ENCODE measurements around the gene OR10J5.

OR10J5 gene, protein sequence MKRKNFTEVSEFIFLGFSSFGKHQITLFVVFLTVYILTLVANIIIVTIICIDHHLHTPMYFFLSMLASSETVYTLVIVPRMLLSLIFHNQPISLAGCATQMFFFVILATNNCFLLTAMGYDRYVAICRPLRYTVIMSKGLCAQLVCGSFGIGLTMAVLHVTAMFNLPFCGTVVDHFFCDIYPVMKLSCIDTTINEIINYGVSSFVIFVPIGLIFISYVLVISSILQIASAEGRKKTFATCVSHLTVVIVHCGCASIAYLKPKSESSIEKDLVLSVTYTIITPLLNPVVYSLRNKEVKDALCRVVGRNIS

DNA sequence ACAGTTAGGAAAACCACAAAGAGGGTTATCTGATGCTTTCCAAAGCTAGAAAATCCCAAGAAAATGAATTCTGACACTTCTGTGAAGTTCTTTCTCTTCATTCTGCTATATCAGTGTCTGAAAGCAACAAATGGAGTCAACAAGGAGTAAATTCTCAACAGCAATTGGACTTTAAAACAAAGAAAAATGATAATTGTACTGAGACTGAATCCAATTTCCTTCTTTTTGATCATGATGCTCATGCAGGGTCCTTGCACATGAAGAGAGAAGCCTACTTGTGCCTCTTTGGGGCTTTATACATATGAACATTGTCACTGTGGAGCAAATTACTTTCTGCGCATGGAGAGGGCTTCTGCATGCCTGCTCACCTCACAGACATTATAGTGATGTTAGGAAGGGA lies at the start of gene OR10J5:
Gene OR10J5, minus strand, starts transcription at position 101 of the 400 bp plus-strand sequence. Its CDS starts 0 bp downstream, at position 101.
- TF ChIP-seq, protein P1, sequence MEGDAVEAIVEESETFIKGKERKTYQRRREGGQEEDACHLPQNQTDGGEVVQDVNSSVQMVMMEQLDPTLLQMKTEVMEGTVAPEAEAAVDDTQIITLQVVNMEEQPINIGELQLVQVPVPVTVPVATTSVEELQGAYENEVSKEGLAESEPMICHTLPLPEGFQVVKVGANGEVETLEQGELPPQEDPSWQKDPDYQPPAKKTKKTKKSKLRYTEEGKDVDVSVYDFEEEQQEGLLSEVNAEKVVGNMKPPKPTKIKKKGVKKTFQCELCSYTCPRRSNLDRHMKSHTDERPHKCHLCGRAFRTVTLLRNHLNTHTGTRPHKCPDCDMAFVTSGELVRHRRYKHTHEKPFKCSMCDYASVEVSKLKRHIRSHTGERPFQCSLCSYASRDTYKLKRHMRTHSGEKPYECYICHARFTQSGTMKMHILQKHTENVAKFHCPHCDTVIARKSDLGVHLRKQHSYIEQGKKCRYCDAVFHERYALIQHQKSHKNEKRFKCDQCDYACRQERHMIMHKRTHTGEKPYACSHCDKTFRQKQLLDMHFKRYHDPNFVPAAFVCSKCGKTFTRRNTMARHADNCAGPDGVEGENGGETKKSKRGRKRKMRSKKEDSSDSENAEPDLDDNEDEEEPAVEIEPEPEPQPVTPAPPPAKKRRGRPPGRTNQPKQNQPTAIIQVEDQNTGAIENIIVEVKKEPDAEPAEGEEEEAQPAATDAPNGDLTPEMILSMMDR (IDR thresholded peaks at IDR 0.05; ENCODE audit: low read depth, low read length, missing control alignments), result no peak
- H3K4me3 ChIP-seq (ENCODE audit: low read depth, low read length), result no peak within 1 kb of the TSS
- DNase-seq (ENCODE audit: low read depth), result no peak
- in situ Hi-C loops (cut with HindIII; ENCODE audit: low sequenced_read_pairs), result no loop called here

DNA sequence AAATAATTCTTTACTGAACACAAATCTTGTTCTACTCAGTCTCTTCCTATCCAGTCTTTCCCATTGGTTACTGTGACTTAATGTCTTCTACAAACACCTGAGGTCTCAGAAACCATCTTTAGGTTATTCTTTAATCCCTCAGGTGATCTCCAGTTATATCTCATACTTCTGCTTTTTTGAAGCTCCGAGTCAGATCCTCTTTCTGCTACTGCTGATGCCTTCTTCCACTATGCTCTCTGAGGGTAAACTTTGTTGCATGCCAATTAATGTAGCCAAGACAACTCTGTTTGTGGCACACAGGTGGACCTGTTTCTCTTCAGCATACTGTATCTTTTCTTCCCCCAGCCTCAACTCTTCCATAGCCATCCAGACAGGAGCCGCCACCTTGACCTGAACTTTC lies 48.7 kb upstream of the OR10J5 start:
- H3K4me3 ChIP-seq (ENCODE audit: low read depth, low read length), result no peak overlapping the region
- DNase-seq (ENCODE audit: low read depth), result no peak
- TF ChIP-seq, protein P1 (IDR thresholded peaks at IDR 0.05; ENCODE audit: low read depth, low read length, missing control alignments), result no peak
- in situ Hi-C loops (cut with HindIII; ENCODE audit: low sequenced_read_pairs), result no loop called here

DNA sequence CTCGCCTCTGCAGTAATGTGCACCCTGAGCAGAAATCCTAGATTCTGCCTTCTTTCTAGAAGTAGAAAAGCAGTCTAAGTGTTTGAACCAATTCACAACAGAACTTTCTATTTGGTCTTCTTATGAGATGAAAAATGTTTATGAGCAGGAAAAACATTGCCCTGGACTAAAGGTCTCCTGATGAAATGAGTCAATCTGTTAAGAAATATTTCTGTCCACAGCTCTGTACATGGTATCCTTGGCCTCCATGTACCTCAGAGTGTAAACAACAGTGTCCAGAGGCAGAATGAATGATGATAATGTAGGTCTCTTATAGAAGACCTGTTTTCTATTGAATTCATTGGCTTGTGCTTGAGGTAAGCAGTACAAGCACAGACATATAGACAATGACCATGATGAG lies 45.6 kb upstream of the OR10J5 start:
- H3K4me3 ChIP-seq (ENCODE audit: low read depth, low read length), result no peak overlapping the region
- DNase-seq (ENCODE audit: low read depth), result no peak
- in situ Hi-C loops (cut with HindIII; ENCODE audit: low sequenced_read_pairs), result no loop called here
- TF ChIP-seq, protein P1 (IDR thresholded peaks at IDR 0.05; ENCODE audit: low read depth, low read length, missing control alignments), result no peak

DNA sequence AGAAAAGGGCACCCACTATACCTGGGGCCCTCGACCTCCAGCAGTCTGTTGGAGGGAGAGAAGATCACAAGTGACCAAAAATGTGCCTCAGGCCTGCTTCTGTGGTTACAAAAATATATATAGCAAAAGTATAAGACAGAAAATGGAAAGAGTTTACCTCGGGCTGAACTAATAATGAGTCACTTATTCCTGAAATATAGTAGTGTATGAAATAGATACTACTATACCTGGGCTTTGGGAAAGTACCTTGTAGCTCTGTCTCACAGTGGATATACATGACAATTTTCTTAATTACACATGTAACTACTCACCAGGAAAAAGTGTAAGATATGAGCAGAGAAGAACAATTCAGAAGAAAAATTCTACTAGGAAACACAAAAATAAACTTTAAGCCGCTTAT lies 44.5 kb upstream of the OR10J5 start:
- no peak for DNase-seq (ENCODE audit: low read depth)
- H3K4me3 ChIP-seq (ENCODE audit: low read depth, low read length), result no peak overlapping the region
- in situ Hi-C loops (cut with HindIII; ENCODE audit: low sequenced_read_pairs), result no loop called here
- TF ChIP-seq, protein P1 (IDR thresholded peaks at IDR 0.05; ENCODE audit: low read depth, low read length, missing control alignments), result no peak

DNA sequence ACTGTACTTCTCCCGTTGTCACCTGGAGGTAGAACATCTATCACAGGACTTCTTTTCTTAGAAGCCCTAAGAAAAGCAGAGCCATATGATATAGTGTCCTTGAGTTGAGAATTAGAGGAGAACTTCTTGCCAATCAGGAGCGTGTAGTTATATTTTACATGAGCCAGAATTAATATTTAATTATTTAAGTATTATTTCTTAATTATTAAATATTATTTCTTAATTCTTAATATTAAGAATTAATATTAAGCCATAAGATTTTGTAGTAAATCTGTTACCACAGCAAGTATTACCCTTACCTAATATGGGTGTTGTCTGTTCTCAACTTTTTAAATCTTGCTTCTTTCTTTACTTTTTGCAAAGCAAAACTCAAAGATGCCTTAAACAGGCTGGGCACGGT lies 41.6 kb upstream of the OR10J5 start:
- H3K4me3 ChIP-seq (ENCODE audit: low read depth, low read length), result no peak overlapping the region
- TF ChIP-seq, protein P1 (IDR thresholded peaks at IDR 0.05; ENCODE audit: low read depth, low read length, missing control alignments), result no peak
- in situ Hi-C loops (cut with HindIII; ENCODE audit: low sequenced_read_pairs), result no loop called here
- DNase-seq (ENCODE audit: low read depth), result no peak

DNA sequence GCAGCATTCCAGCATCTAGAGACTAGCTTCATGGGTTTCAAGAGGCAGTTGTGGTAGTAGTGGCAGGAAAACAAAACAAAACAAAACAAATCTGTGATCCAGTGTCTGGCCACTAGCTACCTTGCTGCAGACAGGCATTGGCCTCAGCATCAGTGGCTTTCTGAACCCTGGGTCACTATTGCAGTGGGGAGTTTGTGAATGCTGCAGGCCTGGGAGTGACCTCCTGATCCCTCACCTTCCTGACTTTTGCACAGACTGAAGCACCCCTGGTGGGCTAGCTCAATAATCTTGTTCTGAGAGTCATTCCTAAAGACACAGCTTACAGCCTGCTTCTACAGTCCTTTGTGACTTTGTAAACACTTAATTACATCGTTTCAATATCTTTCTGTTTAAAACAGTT lies 26.9 kb upstream of the OR10J5 start:
- in situ Hi-C loops (cut with HindIII; ENCODE audit: low sequenced_read_pairs), result no loop called here
- no peak for DNase-seq (ENCODE audit: low read depth)
- TF ChIP-seq, protein P1 (IDR thresholded peaks at IDR 0.05; ENCODE audit: low read depth, low read length, missing control alignments), result no peak
- H3K4me3 ChIP-seq (ENCODE audit: low read depth, low read length), result no peak overlapping the region

All from astrocyte of the cerebellum (primary cell).